Mammary epithelial cell (primary cell): ENCODE results near the gene CAMK2A.

ENCODE experiments used
- CTCF ChIP-seq, 2 donors: IDR thresholded peaks in 1 of 2; conservative IDR thresholded peaks in 1 of 2; 2 replicates each; pipeline ENCODE4 v1.5.1; 2011 to 2012; ENCODE audit warnings: inconsistent platforms in 2 of 2, low read length in 2 of 2, mild to moderate bottlenecking in 2 of 2, control low read depth in 1 of 2, low read depth in 1 of 2; ENCODE audit not compliant: insufficient read depth in 1 of 2; ENCODE audit errors: extremely low read depth in 1 of 2
- EZH2 ChIP-seq: IDR thresholded peaks from 2 replicates; pipeline ENCODE4 v1.6.1; 2012; ENCODE audit warnings: low read length, inconsistent platforms, borderline replicate concordance

GRCh38 chr5:150186897-150187296 is 102.7 kb downstream of the CAMK2A start:
- TF ChIP-seq CTCF (conservative IDR thresholded peaks at IDR 0.05 in 1 of 2, IDR thresholded peaks at IDR 0.05 in 1 of 2; ENCODE audit: extremely low read depth in 1 of 2, insufficient read depth in 1 of 2, low read depth in 1 of 2, low read length in 2 of 2): no peak
- TF ChIP-seq EZH2: no peak
